Caco-2 (cell line): ENCODE results near the gene HSPB6. TPM values are rescaled to one million over a fixed set of nuclear protein-coding genes. Genes with fewer than 3 reads are reported as not detected.
A peak's percentile ranks its signal among the peaks of the same experiment; 100 is the strongest.

Experiments used
- BruUV-seq: library from RNA; stranded (reverse); fragments of 400-500 nt; replicated peaks from 2 replicates; lab custom pipeline; 2021; lab: Mats Ljungman, UMichigan
- CTCF ChIA-PET: fragments of 300-600 bp; sonication (Branson Sonifier 250); formaldehyde crosslinking; loops from one replicate; lab custom pipeline; 2022; ENCODE audit warnings: antibody characterized with exemption; lab: Charles Lee
- POLR2A ChIA-PET: fragments of 300-600 bp; sonication (Branson Sonifier 250); formaldehyde crosslinking; loops from one replicate; lab custom pipeline; 2022; ENCODE audit warnings: antibody characterized with exemption; lab: Charles Lee
- DNase-seq, 2 experiments: peaks; one replicate each; pipeline versions ENCODE4 v3.0.0 to v3.0.0-alpha.2; 2020 to 2022
- H3K27me3 ChIP-seq: replicated peaks from 2 replicates; pipeline ENCODE4 v1.6.0; 2011; ENCODE audit warnings: low read length; ENCODE audit not compliant: control insufficient read depth, insufficient read depth
- H3K36me3 ChIP-seq: 2 replicates; pipeline ENCODE4 v1.5.1; 2011; ENCODE audit warnings: low read length; ENCODE audit not compliant: control insufficient read depth, insufficient read depth
- H3K4me1 ChIP-seq: fragments of 250-450 bp; sonication (Bioruptor Pico); 2 replicates; pipeline ENCODE4 v1.5.1; 2020; ENCODE audit warnings: mild to moderate bottlenecking
- H3K4me3 ChIP-seq: 2 replicates; pipeline ENCODE4 v1.5.1; 2011; ENCODE audit warnings: low read depth, mild to moderate bottlenecking, control low read depth, low read length
- H3K9me3 ChIP-seq: fragments of 250-450 bp; sonication (Bioruptor Pico); 2 replicates; pipeline ENCODE4 v1.5.1; 2020; ENCODE audit warnings: mild to moderate bottlenecking, moderate library complexity
- H3K27ac Mint-ChIP-seq: one replicate; pipeline ENCODE4 v1.8.0; 2022; ENCODE audit warnings: mixed read lengths; ENCODE audit not compliant: unreplicated experiment
- H3K27me3 Mint-ChIP-seq: one replicate; pipeline ENCODE4 v1.8.0; 2022; ENCODE audit warnings: mixed read lengths; ENCODE audit not compliant: insufficient read depth, unreplicated experiment
- H3K36me3 Mint-ChIP-seq: one replicate; pipeline ENCODE4 v1.8.0; 2022; ENCODE audit warnings: mild to moderate bottlenecking, mixed read lengths; ENCODE audit not compliant: insufficient read depth, unreplicated experiment
- H3K4me1 Mint-ChIP-seq: one replicate; pipeline ENCODE4 v1.8.0; 2022; ENCODE audit warnings: low read depth, mixed read lengths; ENCODE audit not compliant: unreplicated experiment
- H3K4me3 Mint-ChIP-seq: one replicate; pipeline ENCODE4 v1.8.0; 2022; ENCODE audit warnings: mild to moderate bottlenecking, moderate library complexity, mixed read lengths; ENCODE audit not compliant: unreplicated experiment
- H3K9me3 Mint-ChIP-seq: one replicate; pipeline ENCODE4 v1.8.0; 2022; ENCODE audit warnings: mixed read lengths; ENCODE audit not compliant: unreplicated experiment
- CTCF ChIP-seq, 2 experiments: fragments of 200-600 bp in 1 of 2; IDR thresholded peaks; 1 replicate in 1 of 2; 2 replicates in 1 of 2; pipeline versions ENCODE4 v1.5.1 to v1.8.0; 2011 to 2022; ENCODE audit warnings: antibody characterized with exemption in 1 of 2, control low read depth in 1 of 2, inconsistent platforms in 1 of 2, low read depth in 1 of 2, low read length in 1 of 2, mild to moderate bottlenecking in 1 of 2, moderate library complexity in 1 of 2; ENCODE audit not compliant: insufficient read depth in 1 of 2, severe bottlenecking in 1 of 2, unreplicated experiment in 1 of 2
- intact Hi-C: fragments of 100-400 bp; cut with micrococcal nuclease; formaldehyde crosslinking; loops from one replicate; pipeline ENCODE4 v1.10.0; 2022; ENCODE audit not compliant: unreplicated experiment
- total RNA-seq: library from RNA; stranded (reverse); gene quantifications from 2 replicates; pipeline ENCODE4 v1.2.3, GENCODE V29; 2022

HSPB6 gene
- total RNA-seq, 1 experiment from 2014 or later: 0.48 TPM

GRCh38 chr19:35740423-35741202 is 16.2 kb downstream of the HSPB6 start:
- Histone ChIP-seq H3K27me3 (no peaks in the 10 kb centered on the region), H3K4me1 (peaks cover 8% of the 10 kb centered on the region; the same call in 1 of the 2 replicates), H3K4me3 (peak overlapping the region; percentile 58), H3K9me3 (no peaks in the 10 kb centered on the region), H3K36me3 (peaks cover 8% of the 10 kb centered on the region; the same call in 1 of the 2 replicates)
- Mint-ChIP-seq H3K27me3 (no peaks in the 10 kb centered on the region), H3K36me3 (peaks cover 75% of the 10 kb centered on the region), H3K4me1 (peaks cover 11% of the 10 kb centered on the region), H3K9me3 (no peaks in the 10 kb centered on the region), H3K4me3 (peak overlapping the region; percentile 97), H3K27ac (peak overlapping the region; percentile 87)
- BruUV-seq: no TSS peak
- intact Hi-C loops: loop anchor here (1.0 to 2.0 kb wide), 2 partner anchors 23 to 48 kb away; no protein-coding TSS in a partner anchor
- TF ChIP-seq CTCF (IDR thresholded peaks at IDR 0.05; ENCODE audit: insufficient read depth in 1 of 2, low read depth in 1 of 2, low read length in 1 of 2, severe bottlenecking in 1 of 2, unreplicated experiment in 1 of 2): peak; percentile 22 to 45
- ChIA-PET CTCF (interaction anchor here (0.5 to 1.2 kb wide), 14 partner anchors 8 to 477 kb away, joined by 3 to 13 read pairs (median 4); partner anchors contain the start of gene LIN37), POLR2A (interaction anchor here (0.6 to 1.2 kb wide), 9 partner anchors 8 to 191 kb away, joined by 3 to 7 read pairs (median 4); partner anchors contain the start of genes COX6B1 and LIN37)
- DNase-seq: peak; percentile 99

DNA sequence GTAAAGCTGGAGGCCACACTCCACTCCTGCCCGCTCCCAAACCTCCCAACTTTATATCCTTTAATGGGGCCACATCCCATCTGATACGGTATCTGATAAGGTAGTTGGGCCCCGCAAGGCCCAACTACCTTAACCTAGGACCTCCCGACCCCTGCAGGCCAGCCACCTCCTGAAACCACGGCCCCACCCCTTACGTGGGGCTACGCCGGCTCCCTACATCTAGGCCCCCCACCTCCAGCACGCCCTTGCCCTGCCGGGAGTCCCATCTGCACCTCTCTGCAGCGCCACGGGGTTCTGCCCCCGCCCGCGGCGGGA is 16.8 kb downstream of the HSPB6 start:
- Mint-ChIP-seq H3K27ac (peak overlapping the region; percentile 87), H3K4me3 (peak overlapping the region; percentile 97), H3K27me3 (no peaks in the 10 kb centered on the region), H3K36me3 (peaks cover 74% of the 10 kb centered on the region), H3K9me3 (no peaks in the 10 kb centered on the region), H3K4me1 (peaks cover 11% of the 10 kb centered on the region)
- BruUV-seq: no TSS peak
- no peak for DNase-seq
- peak overlapping the region; percentile 53 for H3K4me3 ChIP-seq
- peaks cover 8% of the 10 kb centered on the region; the same call in 1 of the 2 replicates for H3K36me3 ChIP-seq
- TF ChIP-seq CTCF (IDR thresholded peaks at IDR 0.05; ENCODE audit: insufficient read depth in 1 of 2, low read depth in 1 of 2, low read length in 1 of 2, severe bottlenecking in 1 of 2, unreplicated experiment in 1 of 2): no peak
- ChIA-PET POLR2A (interaction anchor here (1.0 to 1.2 kb wide), 7 partner anchors 8 to 191 kb away, joined by 3 to 7 read pairs (median 4); partner anchors contain the start of genes COX6B1 and LIN37), CTCF (interaction anchor here (0.9 to 1.2 kb wide), 7 partner anchors 8 to 191 kb away, joined by 3 to 13 read pairs (median 5); partner anchors contain the start of gene LIN37)
- H3K9me3 ChIP-seq: no peaks in the 10 kb centered on the region
- intact Hi-C loops: loop anchor here (1.0 to 2.0 kb wide), 2 partner anchors 23 to 47 kb away; no protein-coding TSS in a partner anchor
- H3K27me3 ChIP-seq: no peaks in the 10 kb centered on the region
- H3K4me1 ChIP-seq: peaks cover 8% of the 10 kb centered on the region; the same call in 1 of the 2 replicates
